Ishikawa (cell line): ENCODE measurements around the gene FGF18.

ENCODE experiments used
- EGR1 ChIP-seq: IDR thresholded peaks from 2 replicates; pipeline ENCODE4 v1.6.1; 2012
- EP300 ChIP-seq: IDR thresholded peaks from 2 replicates; pipeline ENCODE4 v1.6.1; 2012; ENCODE audit warnings: borderline replicate concordance
- FOXM1 ChIP-seq: IDR thresholded peaks from 2 replicates; pipeline ENCODE4 v1.6.1; 2012; ENCODE audit warnings: low read depth, borderline replicate concordance
- NFIC ChIP-seq: IDR thresholded peaks from 2 replicates; pipeline ENCODE4 v1.6.1; 2012
- RAD21 ChIP-seq: IDR thresholded peaks from 2 replicates; pipeline ENCODE4 v1.6.1; 2012; ENCODE audit warnings: low read depth
- TAF1 ChIP-seq: IDR thresholded peaks from 2 replicates; pipeline ENCODE4 v1.6.1; 2012; ENCODE audit warnings: low read depth, mild to moderate bottlenecking
- YY1 ChIP-seq: IDR thresholded peaks from 2 replicates; pipeline ENCODE4 v1.6.1; 2012; ENCODE audit warnings: low read depth
- TF ChIP-seq, protein P1 (sequence below): IDR thresholded peaks from 2 replicates; pipeline ENCODE4 v1.6.1; 2012; ENCODE audit warnings: low read depth, mild to moderate bottlenecking
- TF ChIP-seq, protein P2 (sequence below): IDR thresholded peaks from 2 replicates; pipeline ENCODE4 v1.6.1; 2012

DNA sequence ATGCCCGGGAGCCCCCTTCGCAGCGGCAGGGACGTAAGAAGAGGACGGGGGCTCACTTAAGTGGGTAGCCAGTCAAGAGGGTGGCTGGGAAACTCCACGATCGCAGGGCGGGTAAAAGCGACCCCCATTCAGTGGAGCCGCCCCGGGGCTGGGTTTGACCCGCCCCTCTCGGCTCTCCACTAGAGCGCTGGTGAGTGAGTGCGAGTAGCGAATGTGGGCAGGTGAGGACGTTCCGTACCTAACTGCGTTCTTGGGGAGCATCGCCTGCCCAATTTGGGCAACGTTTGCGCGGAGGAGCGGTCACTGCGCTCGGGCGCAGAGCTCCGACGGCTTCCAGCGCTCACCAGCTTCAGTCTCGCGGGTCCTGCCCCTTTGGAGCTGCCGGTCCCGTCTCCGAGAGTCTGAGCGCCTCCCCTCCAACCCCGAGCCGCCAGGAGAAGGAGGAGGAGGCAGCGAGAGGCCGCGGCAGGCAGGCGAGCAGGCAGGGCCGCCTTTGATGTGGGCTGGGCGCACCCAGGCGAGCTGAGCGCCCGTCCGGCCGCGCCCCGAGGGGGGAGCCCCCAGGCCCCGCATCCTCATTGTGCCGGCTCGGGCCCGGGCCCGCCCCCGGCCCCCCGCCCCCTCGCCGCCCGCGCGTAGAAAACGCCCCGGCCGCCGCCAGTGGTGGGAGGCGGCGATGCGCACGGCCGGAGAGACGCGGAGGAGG, at the start of gene FGF18:
- TF ChIP-seq, protein P1, sequence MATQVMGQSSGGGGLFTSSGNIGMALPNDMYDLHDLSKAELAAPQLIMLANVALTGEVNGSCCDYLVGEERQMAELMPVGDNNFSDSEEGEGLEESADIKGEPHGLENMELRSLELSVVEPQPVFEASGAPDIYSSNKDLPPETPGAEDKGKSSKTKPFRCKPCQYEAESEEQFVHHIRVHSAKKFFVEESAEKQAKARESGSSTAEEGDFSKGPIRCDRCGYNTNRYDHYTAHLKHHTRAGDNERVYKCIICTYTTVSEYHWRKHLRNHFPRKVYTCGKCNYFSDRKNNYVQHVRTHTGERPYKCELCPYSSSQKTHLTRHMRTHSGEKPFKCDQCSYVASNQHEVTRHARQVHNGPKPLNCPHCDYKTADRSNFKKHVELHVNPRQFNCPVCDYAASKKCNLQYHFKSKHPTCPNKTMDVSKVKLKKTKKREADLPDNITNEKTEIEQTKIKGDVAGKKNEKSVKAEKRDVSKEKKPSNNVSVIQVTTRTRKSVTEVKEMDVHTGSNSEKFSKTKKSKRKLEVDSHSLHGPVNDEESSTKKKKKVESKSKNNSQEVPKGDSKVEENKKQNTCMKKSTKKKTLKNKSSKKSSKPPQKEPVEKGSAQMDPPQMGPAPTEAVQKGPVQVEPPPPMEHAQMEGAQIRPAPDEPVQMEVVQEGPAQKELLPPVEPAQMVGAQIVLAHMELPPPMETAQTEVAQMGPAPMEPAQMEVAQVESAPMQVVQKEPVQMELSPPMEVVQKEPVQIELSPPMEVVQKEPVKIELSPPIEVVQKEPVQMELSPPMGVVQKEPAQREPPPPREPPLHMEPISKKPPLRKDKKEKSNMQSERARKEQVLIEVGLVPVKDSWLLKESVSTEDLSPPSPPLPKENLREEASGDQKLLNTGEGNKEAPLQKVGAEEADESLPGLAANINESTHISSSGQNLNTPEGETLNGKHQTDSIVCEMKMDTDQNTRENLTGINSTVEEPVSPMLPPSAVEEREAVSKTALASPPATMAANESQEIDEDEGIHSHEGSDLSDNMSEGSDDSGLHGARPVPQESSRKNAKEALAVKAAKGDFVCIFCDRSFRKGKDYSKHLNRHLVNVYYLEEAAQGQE: no peak
- no peak for TF ChIP-seq RAD21
- peak; percentile 62 for TF ChIP-seq EGR1
- TF ChIP-seq FOXM1: no peak
- peak; percentile 77 for TF ChIP-seq EP300
- TF ChIP-seq NFIC: peak; percentile 50
- TF ChIP-seq, protein P2, sequence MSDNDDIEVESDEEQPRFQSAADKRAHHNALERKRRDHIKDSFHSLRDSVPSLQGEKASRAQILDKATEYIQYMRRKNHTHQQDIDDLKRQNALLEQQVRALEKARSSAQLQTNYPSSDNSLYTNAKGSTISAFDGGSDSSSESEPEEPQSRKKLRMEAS: peak; percentile 44; the same call in 1 of the 2 replicates
- TF ChIP-seq TAF1: peak; percentile 51; the same call in 1 of the 2 replicates
- TF ChIP-seq YY1: no peak
